H9 (cell line): Measurements from ENCODE around the gene AMT. TPM values are rescaled to one million over a fixed set of nuclear protein-coding genes. Genes with fewer than 3 reads are reported as not detected.

ENCODE experiments used
- DNase-seq: peaks from one replicate; pipeline ENCODE4 v3.0.0-alpha.2; 2017
- H2AFZ ChIP-seq: one replicate; pipeline ENCODE4 v1.6.1; 2013; ENCODE audit warnings: mild to moderate bottlenecking, low read length, control low read depth, moderate library complexity
- H2AK5ac ChIP-seq: 2 replicates; pipeline ENCODE4 v1.6.1; 2013; ENCODE audit warnings: low read length, control low read depth, mixed read lengths; ENCODE audit not compliant: insufficient read length
- H2BK120ac ChIP-seq: one replicate; pipeline ENCODE4 v1.6.1; 2013; ENCODE audit warnings: low read depth, mild to moderate bottlenecking, low read length, control low read depth, inconsistent platforms; ENCODE audit not compliant: poor library complexity, severe bottlenecking
- H2BK12ac ChIP-seq: 2 replicates; pipeline ENCODE4 v1.6.1; 2013; ENCODE audit warnings: low read length, control low read depth, mixed read lengths, low read depth; ENCODE audit not compliant: insufficient read length
- H2BK15ac ChIP-seq: 2 replicates; pipeline ENCODE4 v1.6.1; 2013; ENCODE audit warnings: low read depth, low read length, control low read depth
- H2BK20ac ChIP-seq: one replicate; pipeline ENCODE4 v1.6.1; 2013; ENCODE audit warnings: low read depth, mild to moderate bottlenecking, low read length, control low read depth, inconsistent platforms; ENCODE audit not compliant: poor library complexity, severe bottlenecking
- H2BK5ac ChIP-seq: 2 replicates; pipeline ENCODE4 v1.6.1; 2013; ENCODE audit warnings: low read length, control low read depth, mixed read lengths; ENCODE audit not compliant: insufficient read length
- H3K14ac ChIP-seq: 2 replicates; pipeline ENCODE4 v1.6.1; 2013; ENCODE audit warnings: low read length, control low read depth; ENCODE audit not compliant: insufficient read depth
- H3K18ac ChIP-seq: 2 replicates; pipeline ENCODE4 v1.6.1; 2013; ENCODE audit warnings: low read depth, mild to moderate bottlenecking, mixed read lengths, low read length, control low read depth; ENCODE audit not compliant: insufficient read length
- H3K23ac ChIP-seq: 2 replicates; pipeline ENCODE4 v1.6.1; 2013; ENCODE audit warnings: low read length, control low read depth, mixed read lengths, low read depth; ENCODE audit not compliant: insufficient read length
- H3K23me2 ChIP-seq: 2 replicates; pipeline ENCODE4 v1.6.1; 2013; ENCODE audit warnings: low read depth, mild to moderate bottlenecking, mixed read lengths, low read length, control low read depth; ENCODE audit not compliant: insufficient read length, poor library complexity, severe bottlenecking
- H3K27ac ChIP-seq: 2 replicates; pipeline ENCODE4 v1.5.1; 2013; ENCODE audit warnings: low read length, control low read depth, mixed read lengths, low read depth; ENCODE audit not compliant: insufficient read length
- H3K27me3 ChIP-seq: 2 replicates; pipeline ENCODE4 v1.6.1; 2013; ENCODE audit warnings: low read length, control low read depth, inconsistent platforms; ENCODE audit not compliant: insufficient read depth
- H3K4ac ChIP-seq: 2 replicates; pipeline ENCODE4 v1.6.1; 2013; ENCODE audit warnings: low read depth, mild to moderate bottlenecking, control low read depth, inconsistent platforms, low read length, moderate library complexity
- H3K4me1 ChIP-seq: 2 replicates; pipeline ENCODE4 v1.6.1; 2013; ENCODE audit warnings: low read length, control low read depth, inconsistent platforms; ENCODE audit not compliant: insufficient read depth
- H3K4me2 ChIP-seq: 2 replicates; pipeline ENCODE4 v1.6.1; 2013; ENCODE audit warnings: low read length, control low read depth, mixed read lengths; ENCODE audit not compliant: insufficient read length, insufficient read depth
- H3K56ac ChIP-seq: 2 replicates; pipeline ENCODE4 v1.6.1; 2013; ENCODE audit warnings: low read depth, mild to moderate bottlenecking, mixed read lengths, low read length, control low read depth; ENCODE audit not compliant: insufficient read length
- H3K79me1 ChIP-seq: 2 replicates; pipeline ENCODE4 v1.6.1; 2013; ENCODE audit warnings: low read depth, mild to moderate bottlenecking, moderate library complexity, low read length, control low read depth, inconsistent platforms; ENCODE audit not compliant: insufficient read depth, poor library complexity, severe bottlenecking
- H3K79me2 ChIP-seq: 2 replicates; pipeline ENCODE4 v1.6.1; 2013; ENCODE audit warnings: low read length, control low read depth, inconsistent platforms; ENCODE audit not compliant: insufficient read depth
- H3K9ac ChIP-seq: 2 replicates; pipeline ENCODE4 v1.6.1; 2013; ENCODE audit warnings: low read length, control low read depth, mixed read lengths; ENCODE audit not compliant: insufficient read length; ENCODE audit errors: extremely low read depth
- H3K9me3 ChIP-seq: one replicate; pipeline ENCODE4 v1.6.1; 2013; ENCODE audit warnings: low read depth, low read length, inconsistent platforms; ENCODE audit not compliant: control insufficient read depth
- H3T11ph ChIP-seq: one replicate; pipeline ENCODE4 v1.6.1; 2013; ENCODE audit warnings: mild to moderate bottlenecking, low read length, control low read depth, inconsistent platforms
- H4K20me1 ChIP-seq: one replicate; pipeline ENCODE4 v1.6.1; 2013; ENCODE audit not compliant: control insufficient read depth, insufficient read length, insufficient read depth
- H4K5ac ChIP-seq: 2 replicates; pipeline ENCODE4 v1.6.1; 2013; ENCODE audit warnings: low read depth, mild to moderate bottlenecking, mixed read lengths, low read length, control low read depth; ENCODE audit not compliant: insufficient read length
- H4K8ac ChIP-seq: replicated peaks from 2 replicates; pipeline ENCODE4 v1.6.1; 2013; ENCODE audit warnings: low read length, control low read depth, mixed read lengths, low read depth; ENCODE audit not compliant: insufficient read length
- H4K91ac ChIP-seq: 2 replicates; pipeline ENCODE4 v1.6.1; 2013; ENCODE audit warnings: low read depth, mild to moderate bottlenecking, moderate library complexity, mixed read lengths, low read length, control low read depth; ENCODE audit not compliant: insufficient read length
- H3K27ac Mint-ChIP-seq, 3 experiments: 2 replicates in 2 of 3; 3 replicates in 1 of 3; pipeline ENCODE4 v1.8.0; 2020 to 2021; ENCODE audit warnings: mixed read lengths in 3 of 3, mild to moderate bottlenecking in 1 of 3, moderate library complexity in 1 of 3
- H3K27me3 Mint-ChIP-seq: 2 replicates; pipeline ENCODE4 v1.8.0; 2021; ENCODE audit warnings: low read depth, mild to moderate bottlenecking, moderate library complexity, mixed read lengths
- H3K36me3 Mint-ChIP-seq, 3 experiments: 2 replicates in 2 of 3; 3 replicates in 1 of 3; pipeline ENCODE4 v1.8.0; 2020 to 2021; ENCODE audit warnings: low read depth in 3 of 3, mixed read lengths in 3 of 3; ENCODE audit not compliant: insufficient read depth in 1 of 3
- H3K4me1 Mint-ChIP-seq, 2 experiments: 2 replicates each; pipeline ENCODE4 v1.8.0; 2020; ENCODE audit warnings: mixed read lengths in 2 of 2
- H3K4me3 Mint-ChIP-seq, 2 experiments: 2 replicates in 1 of 2; 3 replicates in 1 of 2; pipeline ENCODE4 v1.8.0; 2020 to 2021; ENCODE audit warnings: mild to moderate bottlenecking in 2 of 2, mixed read lengths in 2 of 2, moderate library complexity in 1 of 2
- H3K9me3 Mint-ChIP-seq, 2 experiments: 2 replicates in 1 of 2; 3 replicates in 1 of 2; pipeline ENCODE4 v1.8.0; 2020; ENCODE audit warnings: mild to moderate bottlenecking in 2 of 2, mixed read lengths in 2 of 2, moderate library complexity in 1 of 2
- CTCF ChIP-seq: fragments of 200-600 bp; sonication (generic); conservative IDR thresholded peaks from 3 replicates; pipeline ENCODE4 v1.8.0; 2021; ENCODE audit warnings: antibody characterized with exemption, mild to moderate bottlenecking
- WGBS: extraction: QIAGEN DNeasy Blood & Tissue Kit; methylation state at CpG from one replicate; pipeline ENCODE4 v1.1.7; 2013; ENCODE audit warnings: missing lambda C conversion rate, low lambda C conversion rate, mixed read lengths; ENCODE audit not compliant: insufficient read length; ENCODE audit errors: extremely low coverage; 5-methylcytosine and 5-hydroxymethylcytosine counted together
- total RNA-seq: library from RNA; stranded (reverse); gene quantifications from 2 replicates; pipeline ENCODE4 v1.2.1, GENCODE V29; 2021

The AMT gene
- total RNA-seq, 1 experiment from 2014 or later: 41.2 TPM

- no CpG with 5 or more reads among the region's 11 CpGs for WGBS
- no peak overlapping the region for H2BK12ac ChIP-seq
- no peak overlapping the region for H2BK5ac ChIP-seq
- H3K23me2 ChIP-seq: no peaks in the 10 kb centered on the region
- Mint-ChIP-seq H3K27me3 (no peaks in the 10 kb centered on the region), H3K4me1 (peaks cover 8 to 9% of the 10 kb centered on the region in 2 experiments; a peak in 3 of 4 replicates), H3K4me3 (no peak overlapping the region), H3K9me3 (no peaks in the 10 kb centered on the region), H3K36me3 (peaks cover 16 to 24% (median 23%) of the 10 kb centered on the region in 3 experiments), H3K27ac (peak overlapping the region in 2 of 3 experiments; percentile 15 to 77; a peak in 2 of 7 replicates)
- no peak overlapping the region for H3K9ac ChIP-seq
- no peak overlapping the region for H3K4me2 ChIP-seq
- no peak overlapping the region for H2BK120ac ChIP-seq
- H3K9me3 ChIP-seq: no peaks in the 10 kb centered on the region
- DNase-seq: no peak
- no peak overlapping the region for H3K56ac ChIP-seq
- H3K79me2 ChIP-seq: peaks cover 25% of the 10 kb centered on the region; the same call in 1 of the 2 replicates
- no peak overlapping the region for H3K4ac ChIP-seq
- H3K27me3 ChIP-seq: no peaks in the 10 kb centered on the region; the same call in 1 of the 2 replicates
- no peak overlapping the region for H2BK20ac ChIP-seq
- no peak overlapping the region for H3K23ac ChIP-seq
- TF ChIP-seq CTCF: no peak
- no peaks in the 10 kb centered on the region for H4K20me1 ChIP-seq
- no peak overlapping the region for H4K91ac ChIP-seq
- H3K14ac ChIP-seq: no peak overlapping the region
- H2AK5ac ChIP-seq: no peak overlapping the region
- no peak overlapping the region for H4K5ac ChIP-seq
- H3T11ph ChIP-seq: no peak overlapping the region
- H2BK15ac ChIP-seq: no peak overlapping the region
- no peak overlapping the region for H4K8ac ChIP-seq
- H3K79me1 ChIP-seq: peaks cover 21% of the 10 kb centered on the region
- H3K4me1 ChIP-seq: no peaks in the 10 kb centered on the region
- H3K18ac ChIP-seq: no peak overlapping the region
- H3K27ac ChIP-seq: no peak overlapping the region
- no peak overlapping the region for H2AFZ ChIP-seq
These were observed 43.9 kb downstream of the AMT start for GRCh38 chr3:49378249-49378895.
